ENCODE results near the gene AKR1A1.
A peak's percentile ranks its signal among the peaks of the same experiment; 100 is the strongest.

DNA sequence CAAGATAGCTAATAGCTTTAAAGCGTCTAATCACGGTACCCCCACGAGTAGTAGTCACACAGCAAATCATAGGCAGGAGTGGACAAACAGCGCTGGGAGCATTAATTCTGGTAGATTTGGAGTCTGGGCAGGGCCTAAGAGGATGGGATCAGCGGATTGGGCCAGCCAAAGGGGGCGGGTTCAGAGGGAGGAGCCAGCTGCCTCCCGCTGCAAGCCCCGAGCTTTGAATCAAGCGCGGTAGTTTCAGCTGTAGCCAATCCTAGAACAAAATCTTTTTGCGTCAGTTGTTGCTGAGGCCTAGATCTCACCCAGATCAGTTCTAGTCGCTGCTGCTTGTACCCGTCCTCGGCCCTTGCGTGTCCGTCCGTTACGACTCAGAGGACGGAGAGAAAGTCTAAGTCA is 32.6 kb downstream of the AKR1A1 start:
- TF ChIP-seq, protein P1, sequence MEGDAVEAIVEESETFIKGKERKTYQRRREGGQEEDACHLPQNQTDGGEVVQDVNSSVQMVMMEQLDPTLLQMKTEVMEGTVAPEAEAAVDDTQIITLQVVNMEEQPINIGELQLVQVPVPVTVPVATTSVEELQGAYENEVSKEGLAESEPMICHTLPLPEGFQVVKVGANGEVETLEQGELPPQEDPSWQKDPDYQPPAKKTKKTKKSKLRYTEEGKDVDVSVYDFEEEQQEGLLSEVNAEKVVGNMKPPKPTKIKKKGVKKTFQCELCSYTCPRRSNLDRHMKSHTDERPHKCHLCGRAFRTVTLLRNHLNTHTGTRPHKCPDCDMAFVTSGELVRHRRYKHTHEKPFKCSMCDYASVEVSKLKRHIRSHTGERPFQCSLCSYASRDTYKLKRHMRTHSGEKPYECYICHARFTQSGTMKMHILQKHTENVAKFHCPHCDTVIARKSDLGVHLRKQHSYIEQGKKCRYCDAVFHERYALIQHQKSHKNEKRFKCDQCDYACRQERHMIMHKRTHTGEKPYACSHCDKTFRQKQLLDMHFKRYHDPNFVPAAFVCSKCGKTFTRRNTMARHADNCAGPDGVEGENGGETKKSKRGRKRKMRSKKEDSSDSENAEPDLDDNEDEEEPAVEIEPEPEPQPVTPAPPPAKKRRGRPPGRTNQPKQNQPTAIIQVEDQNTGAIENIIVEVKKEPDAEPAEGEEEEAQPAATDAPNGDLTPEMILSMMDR (IDR thresholded peaks at IDR 0.05): no peak
- TF ChIP-seq TCF7L2 (IDR thresholded peaks at IDR 0.05; ENCODE audit: low read depth, low read length) (peak; percentile 6; the same call in 1 of the 2 replicates), POLR2AphosphoS5 (IDR thresholded peaks at IDR 0.05; ENCODE audit: low read depth, low read length) (no peak), SIN3A (IDR thresholded peaks at IDR 0.05; ENCODE audit: borderline replicate concordance, insufficient read depth, low read depth, low read length) (no peak)
- TF ChIP-seq, protein P2, sequence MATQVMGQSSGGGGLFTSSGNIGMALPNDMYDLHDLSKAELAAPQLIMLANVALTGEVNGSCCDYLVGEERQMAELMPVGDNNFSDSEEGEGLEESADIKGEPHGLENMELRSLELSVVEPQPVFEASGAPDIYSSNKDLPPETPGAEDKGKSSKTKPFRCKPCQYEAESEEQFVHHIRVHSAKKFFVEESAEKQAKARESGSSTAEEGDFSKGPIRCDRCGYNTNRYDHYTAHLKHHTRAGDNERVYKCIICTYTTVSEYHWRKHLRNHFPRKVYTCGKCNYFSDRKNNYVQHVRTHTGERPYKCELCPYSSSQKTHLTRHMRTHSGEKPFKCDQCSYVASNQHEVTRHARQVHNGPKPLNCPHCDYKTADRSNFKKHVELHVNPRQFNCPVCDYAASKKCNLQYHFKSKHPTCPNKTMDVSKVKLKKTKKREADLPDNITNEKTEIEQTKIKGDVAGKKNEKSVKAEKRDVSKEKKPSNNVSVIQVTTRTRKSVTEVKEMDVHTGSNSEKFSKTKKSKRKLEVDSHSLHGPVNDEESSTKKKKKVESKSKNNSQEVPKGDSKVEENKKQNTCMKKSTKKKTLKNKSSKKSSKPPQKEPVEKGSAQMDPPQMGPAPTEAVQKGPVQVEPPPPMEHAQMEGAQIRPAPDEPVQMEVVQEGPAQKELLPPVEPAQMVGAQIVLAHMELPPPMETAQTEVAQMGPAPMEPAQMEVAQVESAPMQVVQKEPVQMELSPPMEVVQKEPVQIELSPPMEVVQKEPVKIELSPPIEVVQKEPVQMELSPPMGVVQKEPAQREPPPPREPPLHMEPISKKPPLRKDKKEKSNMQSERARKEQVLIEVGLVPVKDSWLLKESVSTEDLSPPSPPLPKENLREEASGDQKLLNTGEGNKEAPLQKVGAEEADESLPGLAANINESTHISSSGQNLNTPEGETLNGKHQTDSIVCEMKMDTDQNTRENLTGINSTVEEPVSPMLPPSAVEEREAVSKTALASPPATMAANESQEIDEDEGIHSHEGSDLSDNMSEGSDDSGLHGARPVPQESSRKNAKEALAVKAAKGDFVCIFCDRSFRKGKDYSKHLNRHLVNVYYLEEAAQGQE (IDR thresholded peaks at IDR 0.05; ENCODE audit: insufficient read depth in 1 of 2, low read depth in 2 of 2, low read length in 1 of 2): no peak

Data from Panc1 (cell line).